Retina (tissue), 1 donor: ENCODE results near the gene MAN1A1.

Source experiments
- DNase-seq: peaks from one replicate; pipeline ENCODE4 v3.0.0-alpha.2; 2016

MAN1A1 gene

DNA sequence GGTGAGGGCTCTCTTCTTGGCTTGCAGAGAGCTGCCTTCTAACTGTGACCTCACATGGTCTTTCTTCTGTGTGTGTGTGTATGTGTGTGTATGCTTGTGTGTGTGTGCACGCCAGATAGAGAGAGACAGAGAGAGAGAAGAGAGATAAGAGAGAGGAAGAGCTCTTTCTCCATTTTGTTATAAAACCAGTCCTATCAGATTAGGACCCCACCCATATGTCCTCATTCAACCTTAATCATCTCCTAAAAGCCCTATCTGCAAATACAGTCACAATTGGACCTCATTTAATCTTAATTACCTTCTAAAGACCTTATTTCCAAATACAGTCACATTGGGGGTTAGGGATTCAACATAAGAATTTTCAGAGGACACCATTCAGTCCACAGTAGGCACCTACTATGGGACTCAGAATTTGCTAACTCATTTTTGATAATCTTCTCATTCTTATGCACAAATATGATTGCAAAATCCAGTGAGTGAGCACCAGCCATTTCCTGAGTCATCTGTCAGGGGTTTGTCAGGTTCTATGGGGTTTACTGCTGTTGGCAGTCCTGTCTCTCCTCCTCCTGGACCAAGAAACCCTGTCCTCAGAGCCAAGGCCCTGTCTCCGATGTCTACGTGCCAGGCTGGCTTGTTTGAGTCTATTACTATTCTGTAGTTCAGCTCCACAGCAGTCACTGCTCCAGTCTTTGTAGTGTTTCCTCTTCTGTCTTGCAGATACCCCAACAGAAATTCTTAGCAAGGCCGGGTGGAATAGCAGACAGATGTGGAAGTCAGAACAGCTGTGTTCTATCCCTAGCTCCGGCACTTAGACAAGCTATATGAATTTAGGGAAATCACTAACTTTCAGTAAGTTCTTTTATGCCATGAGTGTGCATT lies 212.1 kb downstream of the MAN1A1 start:
- DNase-seq = no peak

GRCh38 chr6:119134752-119135151 lies 214.8 kb downstream of the MAN1A1 start:
- DNase-seq = no peak

GRCh38 chr6:119133400-119133799 lies 216.2 kb downstream of the MAN1A1 start:
- no peak for DNase-seq

DNA sequence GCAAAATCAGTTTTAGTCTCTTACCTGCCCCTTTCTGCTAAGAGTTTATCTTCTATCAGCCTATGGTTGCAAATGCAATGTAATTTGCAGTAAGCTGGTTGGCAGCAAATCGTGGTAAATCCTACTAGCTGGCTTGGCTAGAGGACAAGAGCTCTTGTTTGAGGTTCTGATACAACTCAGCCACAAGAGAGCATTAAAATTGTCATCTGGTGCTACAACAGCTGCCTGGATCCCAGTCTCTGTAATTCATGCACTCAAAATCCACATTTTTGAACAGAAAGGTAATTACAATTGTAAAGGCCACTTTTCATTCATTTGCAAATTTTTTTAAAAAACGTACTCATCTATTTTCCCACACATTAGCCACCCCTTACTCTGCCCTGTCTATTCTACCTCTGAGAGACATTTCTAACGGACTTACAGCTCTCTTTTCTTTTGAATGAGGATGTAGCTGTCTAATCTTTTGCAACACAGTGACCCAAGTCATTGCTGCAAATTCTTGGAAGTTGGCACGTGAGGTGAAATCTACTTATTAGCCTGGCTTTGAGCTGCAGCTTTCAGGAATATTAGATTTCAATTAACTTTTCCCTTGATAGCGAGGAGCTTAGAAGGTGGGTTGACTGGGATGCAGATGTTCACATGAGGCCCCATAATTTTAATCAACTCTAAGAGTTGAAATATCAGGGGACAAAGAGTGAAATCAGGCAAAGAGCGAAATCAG lies 217.1 kb downstream of the MAN1A1 start:
- DNase-seq = no peak

DNA sequence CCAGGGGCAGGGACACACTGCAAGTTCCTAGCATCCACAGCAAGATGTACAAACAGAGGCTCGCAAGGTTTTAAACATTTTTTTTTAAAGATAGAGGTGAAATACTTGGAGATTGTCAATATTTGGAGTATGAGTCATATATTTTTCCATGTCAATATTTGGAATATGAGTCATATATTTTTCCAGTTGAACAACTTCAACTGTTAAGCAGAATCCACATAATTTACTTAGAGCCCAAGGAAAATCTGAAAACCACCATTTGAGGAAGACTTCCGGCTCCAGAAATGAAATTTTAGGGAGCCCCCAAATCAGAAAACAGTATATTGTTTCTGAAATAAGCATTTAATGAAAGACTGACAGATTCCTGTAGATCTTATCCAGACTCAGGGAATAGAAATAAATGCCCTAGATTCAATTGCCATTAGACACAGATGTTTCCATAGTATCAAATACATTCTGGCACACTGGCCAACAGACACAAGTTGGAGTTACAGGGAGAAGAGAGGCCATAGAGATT lies 219.5 kb downstream of the MAN1A1 start:
- DNase-seq = no peak

DNA sequence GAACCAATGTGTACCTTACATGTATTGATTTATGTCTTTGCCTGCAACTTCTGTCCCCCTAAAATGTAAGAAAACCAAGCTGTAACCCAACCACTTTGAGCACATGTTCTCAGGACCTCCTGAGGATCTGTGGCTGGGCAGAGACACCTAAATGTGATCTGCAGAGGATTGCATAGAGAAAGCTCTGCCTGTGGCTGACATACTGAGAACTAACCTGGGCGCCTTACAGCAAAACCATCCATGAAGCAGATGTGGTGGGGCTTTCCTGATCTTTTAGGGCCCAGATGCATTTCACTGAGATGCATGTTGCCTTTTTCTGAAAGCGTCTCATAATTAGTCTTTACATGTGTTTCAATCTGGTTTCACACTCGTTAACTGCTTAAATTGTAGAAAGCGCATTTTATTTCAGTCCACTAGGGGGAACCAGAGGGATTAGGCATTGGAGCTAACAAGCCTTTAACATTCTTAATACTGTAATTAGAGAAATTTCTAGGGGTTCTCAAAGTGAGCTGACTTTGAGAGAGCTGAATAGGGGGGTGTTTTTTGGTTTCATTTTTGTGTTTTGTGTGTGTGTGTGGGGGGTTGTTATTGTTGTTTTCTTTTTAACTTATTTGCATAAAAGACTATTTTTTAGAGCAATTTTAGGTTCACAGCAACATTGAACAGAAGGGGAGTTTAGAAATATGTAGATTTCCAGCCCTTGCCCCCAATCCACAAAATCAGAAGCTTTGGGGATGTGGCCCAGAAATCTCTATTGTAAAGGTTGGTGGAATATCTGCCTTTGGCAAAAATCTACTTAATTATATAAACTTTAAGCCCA lies 220.2 kb downstream of the MAN1A1 start:
- peak; percentile 75 for DNase-seq

DNA sequence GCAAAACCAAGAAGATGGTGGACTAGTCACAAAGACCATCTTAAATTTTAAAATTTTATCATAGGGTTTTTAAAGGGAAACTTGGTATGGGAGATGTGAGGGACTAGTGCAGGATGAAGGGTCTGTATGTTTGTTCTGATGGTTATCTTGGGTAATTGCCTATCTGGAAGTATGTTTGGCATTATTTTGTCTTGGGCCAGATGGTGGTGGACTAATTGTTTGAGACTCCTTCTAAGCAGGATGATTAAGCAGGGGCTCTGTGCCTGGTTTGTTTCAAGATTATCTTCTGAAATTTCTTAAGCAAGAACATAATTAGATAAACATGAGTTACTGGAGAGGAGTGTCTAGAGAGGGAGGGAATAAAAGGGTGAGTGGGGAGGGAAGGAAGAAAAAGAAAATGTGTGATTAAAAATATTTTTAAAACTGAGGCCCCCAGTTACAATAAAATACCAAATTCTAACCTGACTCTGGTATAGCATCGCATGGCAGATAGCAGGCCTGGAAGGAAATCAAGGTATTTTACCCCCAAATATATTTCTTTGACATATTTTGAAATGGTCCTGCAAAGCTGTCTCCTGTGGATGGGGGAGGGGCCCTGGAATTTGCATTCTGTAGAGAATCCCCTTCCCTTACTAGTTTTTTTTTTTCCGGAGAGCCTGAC lies 221.2 kb downstream of the MAN1A1 start:
- no peak for DNase-seq

DNA sequence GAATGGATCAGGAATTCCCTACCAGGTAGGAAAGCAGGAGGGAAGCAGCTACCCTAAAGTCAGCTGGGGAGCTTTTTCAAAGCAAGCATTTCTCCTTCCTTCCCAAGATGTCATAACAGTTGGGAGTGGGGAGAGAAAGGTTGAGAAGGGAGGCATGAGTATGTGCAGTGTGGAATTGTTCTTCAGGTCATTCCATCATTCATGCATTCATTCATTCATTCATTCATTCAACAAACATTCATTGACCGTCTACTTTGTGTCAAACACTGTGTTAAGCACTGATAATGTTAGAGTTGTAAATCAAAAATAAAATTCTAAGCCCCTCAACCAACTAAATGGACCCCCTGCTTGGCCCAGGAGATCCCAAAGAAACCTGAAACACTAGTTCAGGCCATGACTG lies 221.9 kb downstream of the MAN1A1 start:
- DNase-seq = no peak
